ENCODE measurements around the gene C16orf92.

C16orf92 gene

DNA sequence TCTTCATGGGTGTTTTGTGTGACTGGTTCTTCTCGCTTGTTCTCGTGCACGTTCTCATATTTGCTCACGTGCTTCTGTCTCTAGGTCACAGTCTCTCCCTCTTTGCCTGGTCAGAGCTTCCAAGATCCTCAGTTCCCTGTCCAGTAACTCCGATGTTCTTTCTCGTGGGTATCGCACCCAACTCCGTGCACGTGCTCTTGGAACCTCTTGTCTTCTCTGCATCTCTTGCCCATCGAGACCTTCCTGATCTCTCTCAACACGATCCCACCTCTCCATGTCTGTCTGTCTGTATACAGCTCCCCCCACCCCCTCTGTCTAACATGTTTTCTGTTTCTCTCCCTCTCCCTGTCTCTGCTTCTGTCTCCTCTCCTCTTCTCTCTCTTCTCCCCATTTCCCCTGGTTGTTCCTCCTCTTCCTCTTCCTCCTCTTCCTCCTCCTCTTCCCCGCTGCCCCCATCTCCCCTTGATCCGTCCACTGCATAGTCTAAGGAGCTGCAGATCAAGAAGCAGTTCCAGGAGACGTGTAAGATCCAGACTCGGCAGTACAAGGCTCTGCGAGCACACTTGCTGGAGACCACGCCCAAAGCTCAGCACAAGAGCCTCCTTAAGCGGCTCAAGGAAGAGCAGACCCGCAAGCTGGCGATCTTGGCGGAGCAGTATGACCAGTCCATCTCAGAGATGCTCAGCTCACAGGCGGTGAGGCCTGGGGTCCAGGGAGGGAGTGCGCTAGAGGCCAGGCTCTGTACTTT lies 33.7 kb upstream of the C16orf92 start:
- no peak for DNase-seq (ENCODE audit: low spot score)

DNA sequence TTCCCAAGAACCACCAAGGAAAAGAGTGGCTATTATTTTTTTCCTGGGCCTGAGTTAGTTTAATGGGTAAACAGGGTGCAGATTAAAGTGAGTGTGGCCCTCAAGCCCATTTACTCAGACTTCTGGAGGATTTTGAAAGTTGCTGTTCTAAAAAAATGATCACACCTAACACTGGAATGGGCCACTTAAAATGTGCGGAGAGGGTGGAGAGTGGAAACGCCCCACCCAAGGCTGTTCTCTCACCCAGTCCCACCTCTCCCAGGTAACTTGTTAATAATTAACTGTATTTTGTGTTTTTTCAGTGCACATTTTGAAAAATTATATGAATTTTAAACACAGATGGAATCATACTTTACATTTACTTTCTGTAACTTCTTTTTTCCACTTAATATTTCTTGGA lies 33.0 kb upstream of the C16orf92 start:
- DNase-seq (ENCODE audit: low spot score), result no peak

- DNase-seq (ENCODE audit: low spot score), result no peak
Measured at GRCh38 chr16:29990883-29991570, 32.0 kb upstream of the C16orf92 start.

- DNase-seq (ENCODE audit: low spot score), result no peak
Measured at GRCh38 chr16:29991571-29991904, 31.5 kb upstream of the C16orf92 start.

GRCh38 chr16:29992344-29992967 lies 30.5 kb upstream of the C16orf92 start:
- no peak for DNase-seq (ENCODE audit: low spot score)

DNA sequence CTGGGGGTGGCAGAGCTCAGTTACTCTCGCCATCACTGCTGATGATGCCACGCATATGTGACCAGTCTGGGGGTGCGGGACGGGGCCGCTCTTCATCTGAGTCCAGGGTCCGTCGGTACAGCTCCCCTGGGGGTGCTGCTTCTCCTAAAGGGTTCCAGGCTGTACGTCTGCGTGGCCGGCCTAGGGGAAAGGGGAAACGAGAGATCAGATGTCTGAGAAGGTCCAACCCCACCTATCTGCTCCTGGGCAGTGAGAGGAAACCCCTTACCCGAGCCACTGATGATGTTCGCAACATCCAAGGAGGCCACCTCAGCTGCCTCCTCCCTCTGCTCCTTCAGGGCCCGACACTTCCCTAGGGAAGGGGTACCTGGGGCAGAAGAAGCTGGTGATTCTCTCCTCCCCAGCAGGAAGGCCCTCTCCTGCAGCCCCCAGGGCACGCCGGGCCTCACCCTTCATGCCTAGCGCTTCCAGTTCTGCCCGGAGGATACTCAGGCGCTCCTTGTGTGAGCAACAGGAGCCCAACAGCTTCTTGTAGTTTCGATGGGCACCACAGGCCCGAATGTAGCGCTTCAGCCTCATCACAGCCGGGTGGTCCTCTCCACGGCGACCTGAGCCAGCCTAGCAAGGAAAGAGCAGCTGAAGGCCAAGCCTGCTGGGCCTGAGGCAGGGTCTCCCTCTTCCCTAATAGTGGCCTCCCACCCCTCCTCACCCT lies 29.7 kb upstream of the C16orf92 start:
- DNase-seq (ENCODE audit: low spot score), result no peak

DNA sequence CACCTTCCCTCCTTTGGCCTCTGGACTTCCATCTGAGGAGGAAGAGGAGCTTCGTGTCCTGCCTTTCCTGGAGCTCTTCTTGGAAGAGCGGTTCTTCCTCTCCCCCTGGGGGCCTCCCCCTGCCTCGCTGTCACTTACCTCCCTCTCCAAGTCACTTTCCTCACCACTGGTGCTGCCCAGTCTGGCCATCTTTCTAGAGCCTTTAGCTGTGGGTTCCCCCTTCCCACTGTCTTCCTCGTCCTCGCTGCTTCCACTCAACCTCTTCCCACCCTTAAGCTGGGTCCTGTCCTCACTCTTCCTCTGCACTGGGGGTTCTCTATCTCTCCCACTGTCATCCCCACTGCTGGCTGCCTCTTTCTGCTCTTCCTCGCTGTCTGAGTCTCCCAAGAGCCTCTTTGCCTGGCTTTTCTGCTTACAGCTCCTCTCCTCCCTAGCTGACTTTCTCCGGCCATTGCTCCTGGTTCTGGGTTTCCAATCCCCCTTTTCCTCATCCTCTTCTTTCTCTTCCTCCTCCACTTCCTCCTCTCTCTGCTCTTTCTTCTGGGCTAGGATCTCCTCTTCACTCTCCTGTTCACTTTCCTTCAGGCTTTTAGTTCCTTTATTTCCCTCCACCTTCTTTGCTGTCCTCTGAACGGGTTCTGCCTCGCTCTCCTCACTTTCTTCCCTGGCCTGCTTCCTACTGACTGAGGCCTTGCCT lies 28.9 kb upstream of the C16orf92 start:
- no peak for DNase-seq (ENCODE audit: low spot score)

GRCh38 chr16:29994600-29995323 lies 28.2 kb upstream of the C16orf92 start:
- peak; percentile 76 for DNase-seq (ENCODE audit: low spot score)

GRCh38 chr16:29995324-29995910 lies 27.6 kb upstream of the C16orf92 start, which contains the start of gene HIRIP3:
TSS of gene HIRIP3 (minus strand) at chr16:29995617. CDS start at chr16:29995605, 12 bp downstream.
- DNase-seq (ENCODE audit: low spot score), result peak; percentile 91

DNA sequence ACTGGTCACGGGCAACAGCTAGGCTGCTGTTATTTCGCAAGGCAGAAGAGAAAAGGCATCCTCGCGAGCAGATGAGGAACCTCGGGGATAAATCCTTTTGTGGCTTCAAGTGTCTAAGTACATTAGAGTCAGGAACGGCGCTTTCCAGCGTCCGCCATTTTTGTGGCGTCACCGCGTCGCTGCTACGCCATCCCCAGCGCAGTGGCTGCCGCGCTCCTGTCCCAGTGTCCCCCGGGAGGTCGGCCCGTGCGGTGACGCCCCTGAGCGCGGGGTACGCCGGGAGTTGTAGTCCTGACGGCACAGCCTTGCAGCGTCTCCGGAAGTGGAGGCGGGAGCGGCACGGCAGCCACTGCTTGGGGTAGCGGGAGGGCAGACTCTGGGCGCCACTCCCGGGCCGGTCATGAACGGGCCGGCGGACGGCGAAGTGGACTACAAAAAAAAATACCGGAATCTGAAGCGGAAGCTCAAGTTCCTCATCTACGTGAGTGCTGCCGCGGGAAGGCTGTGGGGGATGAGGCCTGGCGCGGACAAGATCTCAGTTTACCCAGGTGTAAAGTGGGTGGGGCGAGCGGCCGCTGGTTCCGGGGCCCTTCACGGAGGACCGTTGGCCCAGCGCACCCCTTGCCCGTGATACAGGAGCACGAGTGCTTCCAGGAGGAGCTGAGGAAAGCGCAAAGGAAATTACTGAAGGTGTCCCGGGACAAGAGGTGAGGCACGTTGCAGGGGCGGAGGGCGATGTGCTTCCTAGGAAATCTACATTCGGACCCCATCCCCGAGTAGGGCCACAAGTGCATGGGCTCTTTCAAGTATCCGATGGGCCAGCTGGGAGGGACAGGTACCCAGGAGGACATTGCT lies 26.9 kb upstream of the C16orf92 start, which contains the start of gene INO80E:
Gene INO80E, plus strand, starts transcription at position 331 of the 855 bp plus-strand sequence. Its CDS starts 70 bp downstream, at position 401.
- peak; percentile 99 for DNase-seq (ENCODE audit: low spot score)

GRCh38 chr16:29996766-29997250 lies 26.2 kb upstream of the C16orf92 start:
- DNase-seq (ENCODE audit: low spot score), result no peak

DNA sequence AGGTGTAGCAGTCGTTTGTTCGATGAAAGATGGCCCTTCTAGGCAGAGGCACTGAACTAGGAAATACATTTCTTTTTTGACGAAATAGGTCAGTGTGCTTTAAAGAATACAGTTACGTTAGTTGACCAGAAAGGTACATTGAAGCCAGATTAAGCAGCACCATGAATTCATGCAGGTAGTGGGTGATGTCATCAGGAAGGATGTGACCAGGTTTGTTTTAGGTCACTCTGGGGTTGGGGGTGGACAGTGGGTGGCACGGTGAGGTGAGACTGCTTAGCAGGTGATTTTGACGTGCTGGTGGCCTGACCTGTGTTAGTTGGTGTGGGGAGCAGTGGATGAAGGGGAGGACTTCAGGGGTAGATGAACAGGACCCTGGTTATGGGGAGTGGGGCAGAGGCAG lies 23.4 kb upstream of the C16orf92 start:
- no peak for DNase-seq (ENCODE audit: low spot score)

DNA sequence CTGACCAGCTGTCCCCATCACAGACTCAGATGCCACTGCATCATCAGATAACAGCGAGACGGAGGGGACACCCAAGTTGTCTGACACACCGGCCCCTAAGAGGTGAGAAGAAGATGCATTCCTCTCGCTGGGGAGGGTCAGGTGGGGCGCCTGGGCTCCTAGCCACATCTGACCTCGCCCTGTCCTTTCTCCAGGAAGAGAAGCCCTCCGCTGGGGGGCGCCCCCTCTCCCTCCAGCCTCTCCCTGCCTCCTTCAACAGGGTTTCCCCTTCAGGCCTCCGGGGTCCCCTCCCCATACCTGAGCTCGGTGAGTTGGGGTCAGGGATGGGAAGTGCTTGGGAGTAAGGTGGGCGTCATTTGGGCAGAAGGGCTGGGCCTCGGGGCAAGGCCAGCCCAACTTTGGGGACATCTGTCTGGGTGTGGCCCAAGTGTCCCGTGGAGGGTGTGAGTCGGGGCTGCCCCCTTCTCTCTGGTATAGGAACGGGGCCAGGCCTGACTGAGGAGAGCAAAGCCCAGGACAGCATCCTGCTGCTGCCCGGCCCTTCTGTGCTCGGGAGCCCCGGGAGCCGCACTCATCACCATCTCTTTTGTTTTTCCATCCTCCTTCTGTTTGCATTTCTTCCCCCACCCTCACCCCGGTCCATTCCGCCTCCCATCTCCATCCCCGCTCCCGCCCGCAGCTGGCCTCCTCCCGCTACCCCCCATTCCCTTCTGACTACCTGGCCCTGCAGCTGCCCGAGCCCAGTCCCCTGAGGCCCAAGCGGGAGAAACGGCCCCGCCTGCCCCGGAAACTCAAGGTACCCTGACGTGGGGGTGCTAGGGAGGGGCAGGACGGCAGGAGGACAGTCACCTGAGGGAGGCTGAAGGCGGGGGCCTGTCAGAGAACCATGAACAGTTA lies 22.0 kb upstream of the C16orf92 start:
- no peak for DNase-seq (ENCODE audit: low spot score)

- no peak for DNase-seq (ENCODE audit: low spot score)
Measured at GRCh38 chr16:30002614-30003346, 20.2 kb upstream of the C16orf92 start.

DNA sequence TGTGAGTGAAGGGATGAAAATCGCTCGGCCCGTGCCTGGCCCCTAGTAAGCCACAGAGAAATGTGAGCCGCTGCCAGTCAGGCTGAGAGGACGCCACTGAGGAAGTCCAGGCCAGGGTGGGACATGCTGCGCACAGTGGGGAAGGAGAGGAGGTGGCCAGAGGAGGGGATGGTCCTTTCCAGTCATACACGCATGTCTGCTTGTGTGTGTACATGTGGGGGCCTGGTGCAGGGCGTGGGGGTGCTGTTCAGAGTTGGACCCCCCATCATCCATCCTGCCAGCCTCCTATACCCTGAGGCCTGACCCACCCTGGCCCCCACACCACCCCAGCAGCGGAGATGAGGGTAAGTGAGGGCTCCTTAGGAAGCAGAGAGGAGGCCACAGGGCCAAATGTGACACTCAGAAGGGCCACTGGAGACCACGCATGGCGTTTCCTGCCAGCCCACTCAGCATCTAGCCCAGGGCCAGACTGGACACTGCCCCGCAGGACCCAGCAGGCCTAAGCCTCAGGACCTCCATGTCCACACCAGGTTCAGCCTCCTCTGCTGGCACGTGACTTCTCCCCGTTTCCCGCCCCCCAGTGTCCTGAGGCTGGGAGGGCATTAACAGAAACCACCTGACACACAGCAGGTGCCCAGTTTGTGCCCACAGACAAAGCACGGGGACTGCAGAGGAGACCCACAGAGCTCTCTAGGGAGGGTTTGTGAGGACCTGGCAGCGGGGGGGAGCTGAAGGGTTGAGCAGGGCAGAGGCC lies 19.2 kb upstream of the C16orf92 start:
- DNase-seq (ENCODE audit: low spot score), result no peak

GRCh38 chr16:30004424-30004776 lies 18.6 kb upstream of the C16orf92 start:
- DNase-seq (ENCODE audit: low spot score), result no peak

- no peak for DNase-seq (ENCODE audit: low spot score)
Measured at GRCh38 chr16:30004811-30005242, 18.2 kb upstream of the C16orf92 start.

All from activated CD4-positive, alpha-beta T cell treated with anti-CD3 and anti-CD28 coated beads, Interleukin-2, Interleukin-4, amounts not matched to agents 100 ng/mL and 50 ng/mL, durations not matched to agents 16 hours and 8 hours (primary cell).